ENCODE measurements around the gene MAP4K5. TPM values are rescaled to one million over a fixed set of nuclear protein-coding genes. Genes with fewer than 3 reads are reported as not detected.
A peak's percentile ranks its signal among the peaks of the same experiment; 100 is the strongest.

Gene MAP4K5
- total RNA-seq, 6 experiments from 2014 or later = 6.5 to 31.3 (median 14.4) TPM

GRCh38 chr14:50407111-50407812, 125.1 kb downstream of the MAP4K5 start:
- H3K4me1 ChIP-seq = no peaks in the 10 kb centered on the region
- no peak overlapping the region for H3K4me3 ChIP-seq
- H3K27me3 ChIP-seq = no peaks in the 10 kb centered on the region
- 83% methylated on average over 6 of the region's 6 CpGs for WGBS (ENCODE audit: insufficient coverage, low coverage, low lambda C conversion rate, missing lambda C conversion rate)
- H3K36me3 ChIP-seq = no peaks in the 10 kb centered on the region
- peak in 1 of 4 donors; percentile 20 for ATAC-seq
- H3K9me3 ChIP-seq = peaks cover 0 to 2% (median 0%) of the 10 kb centered on the region in 4 donors
- no peak for DNase-seq
- TF ChIP-seq POLR2A (IDR thresholded peaks at IDR 0.05) (no peak), CTCF (IDR thresholded peaks at IDR 0.05) (no peak)
- no peak overlapping the region for H3K27ac ChIP-seq
- intact Hi-C loops (cut with DNase I) = no loop called here

- no peaks in the 10 kb centered on the region for H3K27me3 ChIP-seq
- TF ChIP-seq POLR2A (IDR thresholded peaks at IDR 0.05) (no peak), CTCF (IDR thresholded peaks at IDR 0.05) (no peak)
- H3K9me3 ChIP-seq = peaks cover 0 to 2% (median 0%) of the 10 kb centered on the region in 4 donors
- DNase-seq (no peak), ATAC-seq (peak in 1 of 4 donors; percentile 18)
- intact Hi-C loops (cut with DNase I) = no loop called here
- no peaks in the 10 kb centered on the region for H3K4me1 ChIP-seq
- H3K4me3 ChIP-seq = no peak overlapping the region
- H3K27ac ChIP-seq = no peak overlapping the region
- no peaks in the 10 kb centered on the region for H3K36me3 ChIP-seq
Observed at GRCh38 chr14:50403419-50403818, 128.9 kb downstream of the MAP4K5 start.

- ATAC-seq (no peak), DNase-seq (no peak)
- H3K9me3 ChIP-seq = peaks cover 0 to 2% (median 0%) of the 10 kb centered on the region in 4 donors
- intact Hi-C loops (cut with DNase I) = no loop called here
- H3K27ac ChIP-seq = no peak overlapping the region
- TF ChIP-seq POLR2A (IDR thresholded peaks at IDR 0.05) (no peak), CTCF (IDR thresholded peaks at IDR 0.05) (no peak)
- 64% methylated on average over 1 of the region's 1 CpG for WGBS (ENCODE audit: insufficient coverage, low coverage, low lambda C conversion rate, missing lambda C conversion rate)
- H3K4me1 ChIP-seq = no peaks in the 10 kb centered on the region
- H3K27me3 ChIP-seq = no peaks in the 10 kb centered on the region
- no peaks in the 10 kb centered on the region for H3K36me3 ChIP-seq
- no peak overlapping the region for H3K4me3 ChIP-seq
Observed at GRCh38 chr14:50402965-50403364, 129.4 kb downstream of the MAP4K5 start.

- intact Hi-C loops (cut with DNase I) = no loop called here
- WGBS (ENCODE audit: insufficient coverage, low coverage, low lambda C conversion rate, missing lambda C conversion rate) = 87% methylated on average over 2 of the region's 2 CpGs
Observed at GRCh38 chr14:50400461-50400860, 131.9 kb downstream of the MAP4K5 start.

More at GRCh38 chr14:50400461-50400860, 131.9 kb downstream of the MAP4K5 start:
- no peak for TF ChIP-seq POLR2A (IDR thresholded peaks at IDR 0.05)
- TF ChIP-seq CTCF (IDR thresholded peaks at IDR 0.05) = no peak
- no peak for ATAC-seq
- DNase-seq = no peak
- Histone ChIP-seq H3K4me1 (peaks cover 0 to 16% (median 0%) of the 10 kb centered on the region in 4 donors), H3K27ac (no peak overlapping the region), H3K4me3 (no peak overlapping the region), H3K9me3 (no peaks in the 10 kb centered on the region), H3K27me3 (no peaks in the 10 kb centered on the region), H3K36me3 (no peaks in the 10 kb centered on the region)
